OCI-LY7 (cell line): ENCODE results near the gene ALDH1A2.

ENCODE experiments used
- CTCF ChIP-seq: fragments of 200-600 bp; sonication (generic); conservative IDR thresholded peaks from 2 replicates; pipeline ENCODE4 v1.5.1; 2014; ENCODE audit warnings: mild to moderate bottlenecking, antibody characterized with exemption, low read length, moderate library complexity, mixed read lengths
- EZH2phosphoT487 ChIP-seq: fragments of 200-600 bp; sonication (generic); IDR thresholded peaks from 2 replicates; pipeline ENCODE4 v1.6.1; 2018; ENCODE audit warnings: low read depth, borderline replicate concordance, mild to moderate bottlenecking, mixed run types, antibody characterized with exemption, low read length, moderate library complexity, mixed read lengths

- TF ChIP-seq CTCF: no peak
- TF ChIP-seq EZH2phosphoT487: no peak
These were observed 102.6 kb downstream of the ALDH1A2 start for GRCh38 chr15:57962887-57963286.
